Transverse colon (tissue), 4 donors: ENCODE results near the gene DDN. TPM values are rescaled to one million over a fixed set of nuclear protein-coding genes. Genes with fewer than 3 reads are reported as not detected.

ENCODE experiments used
- DNase-seq: peaks from one replicate; pipeline ENCODE4 v3.0.0-alpha.2; 2019
- H3K27ac ChIP-seq, 4 donors: fragments of 200-600 bp; sonication (generic); 2 replicates each; pipeline ENCODE4 v1.5.1; 2016 to 2018; ENCODE audit warnings: inconsistent platforms in 4 of 4
- H3K27me3 ChIP-seq: fragments of 200-600 bp; sonication (generic); 2 replicates; pipeline ENCODE4 v1.5.1; 2017; ENCODE audit warnings: inconsistent platforms
- H3K36me3 ChIP-seq, 4 donors: fragments of 200-600 bp; sonication (generic); 2 replicates each; pipeline ENCODE4 v1.5.1; 2017 to 2019; ENCODE audit warnings: inconsistent platforms in 4 of 4
- H3K4me1 ChIP-seq, 4 donors: fragments of 200-600 bp; sonication (generic); 2 replicates each; pipeline ENCODE4 v1.5.1; 2017 to 2020; ENCODE audit warnings: inconsistent platforms in 4 of 4
- H3K4me3 ChIP-seq, 4 donors: fragments of 200-600 bp; sonication (generic); 1 replicate in 1 of 4; 2 replicates in 3 of 4; pipeline versions ENCODE4 v1.5.1 to v1.6.1; 2017 to 2019; ENCODE audit warnings: inconsistent platforms in 4 of 4
- H3K9me3 ChIP-seq, 2 donors: fragments of 200-600 bp; sonication (generic); 2 replicates each; pipeline ENCODE4 v1.5.1; 2017 to 2019; ENCODE audit warnings: inconsistent platforms in 2 of 2
- EP300 ChIP-seq: sonication (generic); formaldehyde crosslinking; IDR thresholded peaks from one replicate; pipeline ENCODE4 v1.6.1; 2017; ENCODE audit warnings: antibody characterized with exemption, low read depth
- POLR2A ChIP-seq: fragments of 450-650 bp; IDR thresholded peaks from one replicate; pipeline ENCODE4 v1.6.1; 2016; ENCODE audit warnings: antibody characterized with exemption, mild to moderate bottlenecking, moderate library complexity
- POLR2AphosphoS5 ChIP-seq, 3 donors: sonication (generic); formaldehyde crosslinking; IDR thresholded peaks; one replicate each; pipeline ENCODE4 v1.6.1; 2016; ENCODE audit warnings: antibody characterized with exemption in 3 of 3
- WGBS, 2 donors: methylation state at CpG; one replicate each; pipeline ENCODE4 v1.1.5; 2018; ENCODE audit warnings: low coverage in 1 of 2; 5-methylcytosine and 5-hydroxymethylcytosine counted together
- in situ Hi-C, 4 donors: fragments of 200-750 bp; cut with MboI; loops; one replicate each; pipeline versions ENCODE4 v1.15.0 to v1.15.1; 2017; ENCODE audit warnings: low sequenced_read_pairs in 3 of 4, low pct_ligation_motif_present in 1 of 4, low pct_unique_long_range_greater_than_20kb in 1 of 4
- intact Hi-C: fragments of 100-400 bp; cut with DNase I; formaldehyde crosslinking; loops from one replicate; pipeline ENCODE4 v1.15.1; 2023; ENCODE audit warnings: low total_unique reads
- total RNA-seq, 4 donors: library from RNA; depleted of rRNA; stranded (reverse); fragments of >200 nt; gene quantifications; one replicate each; pipeline ENCODE4 v1.1.0, GENCODE V29; 2016
- TF ChIP-seq, protein P1 (sequence below), 5 experiments: fragments of 200-600 bp in 3 of 5; fragments of 450-650 bp in 2 of 5; sonication (generic) in 3 of 5; IDR thresholded peaks; 1 replicate in 2 of 5; 2 replicates in 3 of 5; pipeline ENCODE4 v1.5.1; 2016 to 2017; ENCODE audit warnings: antibody characterized with exemption in 5 of 5, inconsistent platforms in 3 of 5, mild to moderate bottlenecking in 2 of 5, moderate library complexity in 1 of 5

DDN gene
- total RNA-seq, 4 donors from 2014 or later = 0.27 to 0.32 TPM; not detected in 2

DNA sequence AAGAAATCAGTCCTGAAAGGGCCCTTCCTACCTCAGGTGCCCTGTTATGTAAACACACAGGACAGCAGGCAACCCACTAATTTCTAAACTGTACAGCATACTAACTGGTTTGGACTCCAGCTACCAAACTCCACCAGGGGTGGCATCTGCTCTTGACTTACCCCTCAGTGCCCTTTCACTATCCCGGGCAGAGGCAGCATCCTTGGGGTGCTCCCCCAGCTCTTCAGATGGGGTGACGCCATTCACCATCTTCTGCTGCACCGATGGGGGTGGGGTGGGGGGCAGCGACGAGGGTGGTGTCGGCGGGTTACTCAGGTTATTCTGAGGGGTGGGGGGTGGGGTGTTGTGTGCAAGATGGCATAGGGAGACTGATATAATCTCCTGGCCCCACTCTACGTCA is 30.9 kb upstream of the DDN start:
- no peaks in the 10 kb centered on the region for H3K27me3 ChIP-seq
- intact Hi-C loops = loop anchor here (2.0 kb wide), 1 partner anchor 19 kb away; no protein-coding TSS in a partner anchor
- no peak overlapping the region for H3K4me3 ChIP-seq
- WGBS, 2 donors = 86 to 100% methylated on average over 3 to 8 of the region's 8 CpGs
- TF ChIP-seq EP300 = no peak
- no peak for TF ChIP-seq POLR2AphosphoS5 (IDR thresholded peaks at IDR 0.05)
- no peak for TF ChIP-seq POLR2A
- TF ChIP-seq, protein P1, sequence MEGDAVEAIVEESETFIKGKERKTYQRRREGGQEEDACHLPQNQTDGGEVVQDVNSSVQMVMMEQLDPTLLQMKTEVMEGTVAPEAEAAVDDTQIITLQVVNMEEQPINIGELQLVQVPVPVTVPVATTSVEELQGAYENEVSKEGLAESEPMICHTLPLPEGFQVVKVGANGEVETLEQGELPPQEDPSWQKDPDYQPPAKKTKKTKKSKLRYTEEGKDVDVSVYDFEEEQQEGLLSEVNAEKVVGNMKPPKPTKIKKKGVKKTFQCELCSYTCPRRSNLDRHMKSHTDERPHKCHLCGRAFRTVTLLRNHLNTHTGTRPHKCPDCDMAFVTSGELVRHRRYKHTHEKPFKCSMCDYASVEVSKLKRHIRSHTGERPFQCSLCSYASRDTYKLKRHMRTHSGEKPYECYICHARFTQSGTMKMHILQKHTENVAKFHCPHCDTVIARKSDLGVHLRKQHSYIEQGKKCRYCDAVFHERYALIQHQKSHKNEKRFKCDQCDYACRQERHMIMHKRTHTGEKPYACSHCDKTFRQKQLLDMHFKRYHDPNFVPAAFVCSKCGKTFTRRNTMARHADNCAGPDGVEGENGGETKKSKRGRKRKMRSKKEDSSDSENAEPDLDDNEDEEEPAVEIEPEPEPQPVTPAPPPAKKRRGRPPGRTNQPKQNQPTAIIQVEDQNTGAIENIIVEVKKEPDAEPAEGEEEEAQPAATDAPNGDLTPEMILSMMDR (IDR thresholded peaks at IDR 0.05) = no peak
- no peak for DNase-seq
- H3K4me1 ChIP-seq = no peaks in the 10 kb centered on the region
- no peak overlapping the region for H3K27ac ChIP-seq
- in situ Hi-C loops = no loop called here
- no peaks in the 10 kb centered on the region for H3K9me3 ChIP-seq
- peaks cover 0 to 58% (median 23%) of the 10 kb centered on the region in 4 donors for H3K36me3 ChIP-seq

DNA sequence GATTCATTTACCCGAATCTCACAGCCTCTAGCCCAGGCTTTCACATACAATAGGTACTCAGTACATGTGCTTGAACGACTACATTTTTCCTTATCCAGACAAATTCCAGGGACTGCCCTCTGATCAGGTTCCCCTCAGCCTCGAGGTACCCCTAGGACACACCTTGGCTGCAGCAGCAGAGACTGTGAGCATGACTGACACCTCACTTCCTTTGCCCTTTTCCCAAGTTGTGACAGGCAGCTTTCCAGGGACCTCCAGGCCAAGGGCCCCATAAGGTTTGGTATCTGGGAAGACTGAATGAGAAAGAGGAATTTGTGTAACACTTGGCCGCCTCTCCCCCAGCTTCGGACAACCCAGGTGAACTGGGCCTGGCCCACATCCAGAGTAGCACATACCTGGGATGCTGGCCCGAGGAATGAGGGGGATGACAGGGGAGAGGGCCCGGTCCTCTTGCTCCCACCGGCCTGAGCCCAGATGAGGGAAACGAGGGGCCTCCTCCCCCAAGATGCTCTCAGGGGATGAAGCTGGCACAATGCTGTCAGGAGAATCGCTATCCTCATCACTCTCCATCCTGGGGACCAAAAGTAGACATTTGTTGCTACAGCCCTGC is 29.6 kb upstream of the DDN start:
- Histone ChIP-seq H3K9me3 (no peaks in the 10 kb centered on the region), H3K4me1 (no peaks in the 10 kb centered on the region), H3K27ac (no peak overlapping the region), H3K27me3 (no peaks in the 10 kb centered on the region), H3K4me3 (no peak overlapping the region), H3K36me3 (peaks cover 0 to 60% (median 24%) of the 10 kb centered on the region in 4 donors)
- in situ Hi-C loops = no loop called here
- no peak for TF ChIP-seq EP300
- TF ChIP-seq POLR2AphosphoS5 (IDR thresholded peaks at IDR 0.05) = no peak
- no peak for TF ChIP-seq POLR2A
- TF ChIP-seq, protein P1 (IDR thresholded peaks at IDR 0.05) = no peak
- 90% methylated on average over 10 of the region's 10 CpGs; no CpG with 5 or more reads in 1 of the 2 donors for WGBS, 2 donors
- no peak for DNase-seq
- intact Hi-C loops = no loop called here

DNA sequence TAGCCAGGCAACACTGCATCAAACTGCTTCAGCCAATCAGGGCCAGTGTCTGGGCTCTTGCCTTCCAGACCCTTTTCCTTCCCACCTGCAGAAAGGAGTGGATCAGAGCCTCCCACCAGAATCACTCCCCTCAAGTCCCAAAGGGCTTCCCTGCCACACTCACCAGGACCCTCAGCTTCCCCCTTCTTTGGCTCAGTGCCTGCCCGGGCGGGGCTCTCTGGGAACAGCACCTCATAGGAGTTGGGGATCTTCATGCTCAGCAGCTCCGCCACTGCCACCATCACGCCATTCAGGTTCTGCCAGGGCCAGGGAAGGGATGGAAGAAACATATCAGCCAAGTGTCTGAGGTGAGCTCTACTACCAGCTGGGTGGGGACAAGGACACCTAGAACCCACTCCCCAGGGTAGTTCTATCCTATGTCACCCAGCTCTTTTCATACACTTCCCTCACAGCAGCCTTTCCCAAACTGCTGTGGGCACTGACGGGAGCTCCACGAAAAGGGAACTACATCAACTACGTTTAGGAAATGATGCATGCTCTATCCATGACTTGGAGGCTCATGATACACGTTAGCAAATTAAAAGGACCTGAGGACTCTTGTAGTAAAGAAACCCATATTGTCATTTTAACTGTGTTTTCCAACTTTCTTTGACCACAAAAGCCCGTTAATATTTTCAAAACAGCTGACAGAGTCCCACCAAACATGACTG is 28.8 kb upstream of the DDN start:
- in situ Hi-C loops = no loop called here
- Histone ChIP-seq H3K4me1 (no peaks in the 10 kb centered on the region), H3K4me3 (no peak overlapping the region), H3K27me3 (no peaks in the 10 kb centered on the region), H3K36me3 (peaks cover 0 to 54% (median 20%) of the 10 kb centered on the region in 4 donors), H3K27ac (no peak overlapping the region), H3K9me3 (no peaks in the 10 kb centered on the region)
- WGBS, 2 donors = 87 to 91% methylated on average over 2 to 9 of the region's 9 CpGs
- TF ChIP-seq, protein P1 (IDR thresholded peaks at IDR 0.05) = no peak
- TF ChIP-seq POLR2AphosphoS5 (IDR thresholded peaks at IDR 0.05) = no peak
- no peak for TF ChIP-seq EP300
- TF ChIP-seq POLR2A = no peak
- intact Hi-C loops = no loop called here
- peak; percentile 6 for DNase-seq

DNA sequence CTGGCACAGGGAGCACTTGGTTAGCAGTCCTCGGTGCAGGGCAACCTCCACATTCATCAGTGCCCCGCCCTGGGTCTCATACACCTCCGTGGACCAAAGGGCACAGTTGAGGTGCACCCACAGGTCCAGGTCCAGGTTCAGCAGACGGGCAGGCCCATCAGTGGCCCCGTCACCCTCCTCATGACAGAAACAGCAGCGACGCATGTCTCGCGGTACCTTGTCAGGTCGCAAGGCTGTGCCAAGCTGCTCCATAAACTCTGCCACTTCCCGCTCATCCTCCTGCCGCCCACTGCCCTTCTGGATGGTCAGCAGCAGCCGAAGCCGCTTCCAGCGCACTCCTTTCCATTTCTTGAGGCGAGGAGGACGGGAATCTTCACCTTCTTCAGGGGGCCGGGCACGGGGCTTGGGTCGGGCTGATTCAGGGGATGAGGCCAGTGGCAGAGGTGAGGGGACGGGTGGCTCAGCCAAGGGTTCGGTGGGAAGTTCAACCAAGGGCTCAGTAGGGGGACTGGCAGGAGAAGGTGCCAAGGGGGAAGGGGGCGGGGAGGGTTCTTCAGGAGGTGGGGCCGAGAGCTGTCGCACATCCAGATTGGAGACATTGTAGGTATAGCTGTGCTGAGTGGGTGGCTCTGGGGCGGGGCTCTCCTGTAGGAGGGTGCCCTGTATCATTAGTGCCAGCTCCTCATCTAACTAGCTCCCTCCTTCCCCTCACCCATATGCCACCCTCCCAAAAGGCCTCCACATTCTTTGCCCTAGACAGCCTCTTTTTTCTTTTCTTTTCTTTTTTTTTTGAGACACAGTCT is 27.7 kb upstream of the DDN start:
- H3K4me1 ChIP-seq = no peaks in the 10 kb centered on the region
- WGBS, 2 donors = 90 to 96% methylated on average over 4 to 22 of the region's 26 CpGs
- no peaks in the 10 kb centered on the region for H3K9me3 ChIP-seq
- DNase-seq = peak; percentile 5
- no peak overlapping the region for H3K4me3 ChIP-seq
- TF ChIP-seq EP300 (no peak), POLR2A (no peak), POLR2AphosphoS5 (IDR thresholded peaks at IDR 0.05) (no peak)
- TF ChIP-seq, protein P1 (IDR thresholded peaks at IDR 0.05) = no peak
- no peak overlapping the region for H3K27ac ChIP-seq
- in situ Hi-C loops (no loop called here), intact Hi-C loops (no loop called here)
- peaks cover 0 to 48% (median 16%) of the 10 kb centered on the region in 4 donors for H3K36me3 ChIP-seq
- H3K27me3 ChIP-seq = no peaks in the 10 kb centered on the region
